ENCODE results near the gene GALNT14.

GRCh38 chr2:30865243-30865642, 273.0 kb downstream of the GALNT14 start:
- TF ChIP-seq, protein P1, sequence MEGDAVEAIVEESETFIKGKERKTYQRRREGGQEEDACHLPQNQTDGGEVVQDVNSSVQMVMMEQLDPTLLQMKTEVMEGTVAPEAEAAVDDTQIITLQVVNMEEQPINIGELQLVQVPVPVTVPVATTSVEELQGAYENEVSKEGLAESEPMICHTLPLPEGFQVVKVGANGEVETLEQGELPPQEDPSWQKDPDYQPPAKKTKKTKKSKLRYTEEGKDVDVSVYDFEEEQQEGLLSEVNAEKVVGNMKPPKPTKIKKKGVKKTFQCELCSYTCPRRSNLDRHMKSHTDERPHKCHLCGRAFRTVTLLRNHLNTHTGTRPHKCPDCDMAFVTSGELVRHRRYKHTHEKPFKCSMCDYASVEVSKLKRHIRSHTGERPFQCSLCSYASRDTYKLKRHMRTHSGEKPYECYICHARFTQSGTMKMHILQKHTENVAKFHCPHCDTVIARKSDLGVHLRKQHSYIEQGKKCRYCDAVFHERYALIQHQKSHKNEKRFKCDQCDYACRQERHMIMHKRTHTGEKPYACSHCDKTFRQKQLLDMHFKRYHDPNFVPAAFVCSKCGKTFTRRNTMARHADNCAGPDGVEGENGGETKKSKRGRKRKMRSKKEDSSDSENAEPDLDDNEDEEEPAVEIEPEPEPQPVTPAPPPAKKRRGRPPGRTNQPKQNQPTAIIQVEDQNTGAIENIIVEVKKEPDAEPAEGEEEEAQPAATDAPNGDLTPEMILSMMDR (IDR thresholded peaks at IDR 0.05 in 2 of 3, conservative IDR thresholded peaks at IDR 0.05 in 1 of 3; ENCODE audit: control insufficient read depth in 2 of 3, extremely low read depth in 1 of 3, insufficient read depth in 1 of 3, low read depth in 3 of 3, low read length in 3 of 3): no peak
- no peak for TF ChIP-seq POLR2AphosphoS5 (IDR thresholded peaks at IDR 0.05; ENCODE audit: low read length)
- no peak for TF ChIP-seq ZNF274 (IDR thresholded peaks at IDR 0.05; ENCODE audit: insufficient read depth, insufficient read length)
- TF ChIP-seq, protein P2, sequence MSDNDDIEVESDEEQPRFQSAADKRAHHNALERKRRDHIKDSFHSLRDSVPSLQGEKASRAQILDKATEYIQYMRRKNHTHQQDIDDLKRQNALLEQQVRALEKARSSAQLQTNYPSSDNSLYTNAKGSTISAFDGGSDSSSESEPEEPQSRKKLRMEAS (IDR thresholded peaks at IDR 0.05; ENCODE audit: low read depth, low read length): no peak
- no peak for TF ChIP-seq CHD1 (IDR thresholded peaks at IDR 0.05; ENCODE audit: low read depth, low read length)
- TF ChIP-seq, protein P3, sequence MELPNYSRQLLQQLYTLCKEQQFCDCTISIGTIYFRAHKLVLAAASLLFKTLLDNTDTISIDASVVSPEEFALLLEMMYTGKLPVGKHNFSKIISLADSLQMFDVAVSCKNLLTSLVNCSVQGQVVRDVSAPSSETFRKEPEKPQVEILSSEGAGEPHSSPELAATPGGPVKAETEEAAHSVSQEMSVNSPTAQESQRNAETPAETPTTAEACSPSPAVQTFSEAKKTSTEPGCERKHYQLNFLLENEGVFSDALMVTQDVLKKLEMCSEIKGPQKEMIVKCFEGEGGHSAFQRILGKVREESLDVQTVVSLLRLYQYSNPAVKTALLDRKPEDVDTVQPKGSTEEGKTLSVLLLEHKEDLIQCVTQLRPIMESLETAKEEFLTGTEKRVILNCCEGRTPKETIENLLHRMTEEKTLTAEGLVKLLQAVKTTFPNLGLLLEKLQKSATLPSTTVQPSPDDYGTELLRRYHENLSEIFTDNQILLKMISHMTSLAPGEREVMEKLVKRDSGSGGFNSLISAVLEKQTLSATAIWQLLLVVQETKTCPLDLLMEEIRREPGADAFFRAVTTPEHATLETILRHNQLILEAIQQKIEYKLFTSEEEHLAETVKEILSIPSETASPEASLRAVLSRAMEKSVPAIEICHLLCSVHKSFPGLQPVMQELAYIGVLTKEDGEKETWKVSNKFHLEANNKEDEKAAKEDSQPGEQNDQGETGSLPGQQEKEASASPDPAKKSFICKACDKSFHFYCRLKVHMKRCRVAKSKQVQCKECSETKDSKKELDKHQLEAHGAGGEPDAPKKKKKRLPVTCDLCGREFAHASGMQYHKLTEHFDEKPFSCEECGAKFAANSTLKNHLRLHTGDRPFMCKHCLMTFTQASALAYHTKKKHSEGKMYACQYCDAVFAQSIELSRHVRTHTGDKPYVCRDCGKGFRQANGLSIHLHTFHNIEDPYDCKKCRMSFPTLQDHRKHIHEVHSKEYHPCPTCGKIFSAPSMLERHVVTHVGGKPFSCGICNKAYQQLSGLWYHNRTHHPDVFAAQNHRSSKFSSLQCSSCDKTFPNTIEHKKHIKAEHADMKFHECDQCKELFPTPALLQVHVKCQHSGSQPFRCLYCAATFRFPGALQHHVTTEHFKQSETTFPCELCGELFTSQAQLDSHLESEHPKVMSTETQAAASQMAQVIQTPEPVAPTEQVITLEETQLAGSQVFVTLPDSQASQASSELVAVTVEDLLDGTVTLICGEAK (IDR thresholded peaks at IDR 0.05; ENCODE audit: borderline replicate concordance): no peak
- no peak for TF ChIP-seq POLR2A (IDR thresholded peaks at IDR 0.05; ENCODE audit: low read depth, low read length)
- TF ChIP-seq RELA (IDR thresholded peaks at IDR 0.05; ENCODE audit: borderline replicate concordance, partially characterized antibody): no peak
- TF ChIP-seq EGR1 (IDR thresholded peaks at IDR 0.05; ENCODE audit: borderline replicate concordance in 1 of 2, low read depth in 2 of 2, low read length in 2 of 2): no peak
- TF ChIP-seq SP1 (IDR thresholded peaks at IDR 0.05; ENCODE audit: low read depth, low read length): no peak
- TF ChIP-seq MYC (IDR thresholded peaks at IDR 0.05; ENCODE audit: insufficient read depth, insufficient read length, insufficient replicate concordance, low read length, severe bottlenecking): no peak
- no peak for TF ChIP-seq CEBPB (IDR thresholded peaks at IDR 0.05; ENCODE audit: borderline replicate concordance in 1 of 2, low read depth in 2 of 2, low read length in 2 of 2)
- TF ChIP-seq, protein P4, sequence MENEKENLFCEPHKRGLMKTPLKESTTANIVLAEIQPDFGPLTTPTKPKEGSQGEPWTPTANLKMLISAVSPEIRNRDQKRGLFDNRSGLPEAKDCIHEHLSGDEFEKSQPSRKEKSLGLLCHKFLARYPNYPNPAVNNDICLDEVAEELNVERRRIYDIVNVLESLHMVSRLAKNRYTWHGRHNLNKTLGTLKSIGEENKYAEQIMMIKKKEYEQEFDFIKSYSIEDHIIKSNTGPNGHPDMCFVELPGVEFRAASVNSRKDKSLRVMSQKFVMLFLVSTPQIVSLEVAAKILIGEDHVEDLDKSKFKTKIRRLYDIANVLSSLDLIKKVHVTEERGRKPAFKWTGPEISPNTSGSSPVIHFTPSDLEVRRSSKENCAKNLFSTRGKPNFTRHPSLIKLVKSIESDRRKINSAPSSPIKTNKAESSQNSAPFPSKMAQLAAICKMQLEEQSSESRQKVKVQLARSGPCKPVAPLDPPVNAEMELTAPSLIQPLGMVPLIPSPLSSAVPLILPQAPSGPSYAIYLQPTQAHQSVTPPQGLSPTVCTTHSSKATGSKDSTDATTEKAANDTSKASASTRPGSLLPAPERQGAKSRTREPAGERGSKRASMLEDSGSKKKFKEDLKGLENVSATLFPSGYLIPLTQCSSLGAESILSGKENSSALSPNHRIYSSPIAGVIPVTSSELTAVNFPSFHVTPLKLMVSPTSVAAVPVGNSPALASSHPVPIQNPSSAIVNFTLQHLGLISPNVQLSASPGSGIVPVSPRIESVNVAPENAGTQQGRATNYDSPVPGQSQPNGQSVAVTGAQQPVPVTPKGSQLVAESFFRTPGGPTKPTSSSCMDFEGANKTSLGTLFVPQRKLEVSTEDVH (IDR thresholded peaks at IDR 0.05; ENCODE audit: low read depth, partially characterized antibody): no peak
- no peak for TF ChIP-seq KDM1A (IDR thresholded peaks at IDR 0.05; ENCODE audit: borderline replicate concordance)
